DMS 273 treated with DMSO at 0.1 percent for 48 hours (cell line): ENCODE measurements around the gene WHRN.

Experiments used
- DNase-seq: peaks from one replicate; lab custom pipeline; 2025; lab: John Stamatoyannopoulos, UW

The WHRN gene

GRCh38 chr9:114505187-114506081 is at the start of gene WHRN:
Gene WHRN, minus strand, starts transcription at chr9:114505473. Its CDS starts 672 bp downstream, at chr9:114504801.
- DNase-seq, result peak; percentile 65

GRCh38 chr9:114553202-114553601 is 47.9 kb upstream of the WHRN start:
- no peak for DNase-seq

GRCh38 chr9:114552706-114553105 is 47.4 kb upstream of the WHRN start:
- DNase-seq, result no peak

- no peak for DNase-seq
Observed at GRCh38 chr9:114551750-114552685, 46.7 kb upstream of the WHRN start.

GRCh38 chr9:114549697-114550330 is 44.5 kb upstream of the WHRN start:
- DNase-seq, result no peak

- DNase-seq, result no peak
Observed at GRCh38 chr9:114546851-114547250, 41.6 kb upstream of the WHRN start.

- no peak for DNase-seq
Observed at GRCh38 chr9:114545055-114545454, 39.8 kb upstream of the WHRN start.

GRCh38 chr9:114539701-114540380 is 34.6 kb upstream of the WHRN start:
- no peak for DNase-seq

GRCh38 chr9:114538241-114538640 is 33.0 kb upstream of the WHRN start:
- DNase-seq, result no peak

GRCh38 chr9:114532561-114533237 is 27.4 kb upstream of the WHRN start:
- no peak for DNase-seq

GRCh38 chr9:114529285-114529684 is 24.0 kb upstream of the WHRN start:
- DNase-seq, result no peak

GRCh38 chr9:114526807-114527206 is 21.5 kb upstream of the WHRN start:
- DNase-seq, result no peak

- no peak for DNase-seq
Observed at GRCh38 chr9:114525513-114525912, 20.2 kb upstream of the WHRN start.

- DNase-seq, result no peak
Observed at GRCh38 chr9:114524247-114524681, 19.0 kb upstream of the WHRN start.

GRCh38 chr9:114522847-114523246 is 17.6 kb upstream of the WHRN start:
- no peak for DNase-seq

- no peak for DNase-seq
Observed at GRCh38 chr9:114522286-114522685, 17.0 kb upstream of the WHRN start.

GRCh38 chr9:114521846-114522245 is 16.6 kb upstream of the WHRN start:
- DNase-seq, result no peak

- no peak for DNase-seq
Observed at GRCh38 chr9:114518599-114519022, 13.3 kb upstream of the WHRN start.

- no peak for DNase-seq
Observed at GRCh38 chr9:114518120-114518519, 12.8 kb upstream of the WHRN start.

GRCh38 chr9:114516913-114517312 is 11.6 kb upstream of the WHRN start:
- DNase-seq, result no peak

- DNase-seq, result no peak
Observed at GRCh38 chr9:114515528-114515927, 10.3 kb upstream of the WHRN start.
